ENCODE results near the gene DSTN. TPM values are rescaled to one million over a fixed set of nuclear protein-coding genes. Genes with fewer than 3 reads are reported as not detected.

DSTN gene
- polyA plus RNA-seq, 1 donor, result 352 TPM

DNA sequence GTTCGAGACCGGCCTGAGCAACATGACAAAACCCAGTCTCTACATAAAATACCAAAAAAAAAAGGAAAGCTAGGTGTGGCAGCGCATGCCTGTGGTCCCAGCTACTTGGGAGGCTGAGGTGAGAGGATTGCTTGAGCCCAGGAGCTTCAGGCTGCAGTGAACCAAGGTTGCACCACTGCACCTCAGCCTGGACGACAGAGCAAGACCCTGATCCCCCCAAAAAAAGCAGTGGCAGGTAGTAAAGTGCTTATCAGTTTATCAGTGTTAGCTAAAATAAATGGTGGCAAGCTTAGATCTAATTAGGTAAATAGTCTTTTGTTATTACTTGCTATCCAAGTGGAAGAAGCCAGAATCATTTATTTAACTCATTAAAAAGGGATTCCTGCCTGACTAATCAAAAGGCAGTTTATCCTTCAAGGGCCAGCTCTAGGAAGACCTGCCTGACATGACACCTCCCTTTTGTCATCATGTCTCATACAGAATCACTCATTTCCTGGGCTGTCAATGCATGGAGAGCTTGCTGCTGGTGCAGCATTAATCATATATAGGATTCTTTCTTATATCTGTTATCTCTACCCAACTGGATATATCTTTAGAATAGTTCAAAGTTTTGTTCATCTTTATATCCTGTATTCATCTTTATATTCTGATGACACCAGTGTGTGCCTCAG lies 9.6 kb downstream of the DSTN start:
- DNase-seq, result no peak

- no peak for DNase-seq
Observed at GRCh38 chr20:17580895-17581294, 11.0 kb downstream of the DSTN start.

DNA sequence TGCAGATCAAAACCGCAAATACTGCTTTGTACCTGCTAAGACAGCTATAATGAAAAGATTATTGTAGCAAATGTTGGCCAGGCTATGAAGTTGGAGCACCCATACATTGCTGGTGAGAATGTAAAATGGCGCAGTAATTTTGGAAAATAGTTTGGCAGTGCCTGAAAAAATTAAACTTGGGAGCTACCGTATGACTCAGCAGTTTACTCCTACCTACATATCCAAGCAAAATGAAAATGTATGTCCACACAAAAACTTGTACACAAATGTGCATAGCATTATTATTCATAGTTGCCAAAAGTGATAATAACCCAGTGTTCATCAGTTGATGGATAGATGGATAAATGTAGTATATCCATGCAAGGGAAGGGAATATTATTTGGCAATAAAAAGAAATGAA lies 13.3 kb downstream of the DSTN start:
- DNase-seq, result no peak

- no peak for DNase-seq
Observed at GRCh38 chr20:17584689-17585088, 14.8 kb downstream of the DSTN start.

- no peak for DNase-seq
Observed at GRCh38 chr20:17586250-17586649, 16.4 kb downstream of the DSTN start.

DNA sequence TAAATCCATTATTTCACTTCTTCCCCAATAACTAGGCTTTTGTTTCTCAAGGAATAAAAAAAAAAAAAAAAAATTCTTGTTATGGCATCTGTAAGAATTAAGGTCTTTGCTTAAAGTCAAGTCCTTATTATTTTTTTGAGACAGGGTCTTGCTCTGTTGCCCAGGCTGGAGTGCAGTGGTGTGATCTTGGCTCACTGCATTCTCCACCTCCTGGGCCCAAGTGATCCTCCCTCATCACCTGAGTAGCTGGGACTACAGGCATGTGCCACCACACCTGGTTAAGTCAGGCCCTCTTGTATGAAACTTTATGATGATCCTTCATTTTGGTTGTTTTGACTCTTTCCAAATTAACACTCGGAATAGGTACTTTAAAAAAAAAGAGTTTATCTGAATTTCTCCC lies 17.3 kb downstream of the DSTN start:
- DNase-seq, result no peak

GRCh38 chr20:17587824-17588223 lies 17.9 kb downstream of the DSTN start:
- no peak for DNase-seq

GRCh38 chr20:17589161-17589834 lies 19.4 kb downstream of the DSTN start:
- no peak for DNase-seq

GRCh38 chr20:17590245-17590644 lies 20.4 kb downstream of the DSTN start:
- no peak for DNase-seq

DNA sequence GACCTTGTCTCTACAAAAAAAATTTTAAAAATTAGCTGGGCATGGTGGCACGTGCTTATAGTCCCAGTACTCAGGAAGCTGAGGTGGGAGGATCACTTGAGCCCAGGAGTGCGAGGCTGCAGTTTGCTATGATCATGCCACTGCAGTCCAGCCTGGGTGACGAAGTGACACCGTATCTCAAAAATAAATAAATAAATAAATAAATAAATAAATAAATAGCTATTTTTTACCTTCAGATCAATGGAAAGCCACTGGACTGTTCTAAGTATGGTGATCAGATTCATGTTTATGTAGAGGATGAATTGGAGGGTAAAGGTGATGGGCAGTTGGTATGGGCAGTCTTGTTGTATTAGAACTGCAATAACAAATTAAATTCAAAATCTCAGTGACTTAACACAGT lies 24.0 kb downstream of the DSTN start:
- no peak for DNase-seq

DNA sequence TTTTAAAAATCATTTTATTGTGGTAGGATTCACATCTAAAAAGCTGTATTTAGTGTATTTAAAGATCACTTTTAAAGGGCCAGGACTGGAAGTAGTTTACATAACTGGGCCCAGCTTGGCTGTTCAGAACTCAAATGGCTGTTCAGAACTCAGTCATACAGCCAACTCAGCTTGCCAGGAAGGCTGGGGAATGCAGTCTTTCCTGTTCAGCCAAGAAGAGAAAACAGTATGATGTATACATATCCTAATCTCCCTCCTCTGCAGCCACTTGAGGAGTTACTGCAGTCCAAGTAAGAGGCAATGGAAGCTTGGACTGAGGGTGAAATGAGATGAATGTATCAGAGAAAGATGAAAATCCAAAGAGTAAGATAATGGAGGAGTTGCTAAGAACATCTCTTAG lies 24.6 kb downstream of the DSTN start:
- DNase-seq, result no peak

GRCh38 chr20:17595856-17596255 lies 26.0 kb downstream of the DSTN start:
- DNase-seq, result no peak

DNA sequence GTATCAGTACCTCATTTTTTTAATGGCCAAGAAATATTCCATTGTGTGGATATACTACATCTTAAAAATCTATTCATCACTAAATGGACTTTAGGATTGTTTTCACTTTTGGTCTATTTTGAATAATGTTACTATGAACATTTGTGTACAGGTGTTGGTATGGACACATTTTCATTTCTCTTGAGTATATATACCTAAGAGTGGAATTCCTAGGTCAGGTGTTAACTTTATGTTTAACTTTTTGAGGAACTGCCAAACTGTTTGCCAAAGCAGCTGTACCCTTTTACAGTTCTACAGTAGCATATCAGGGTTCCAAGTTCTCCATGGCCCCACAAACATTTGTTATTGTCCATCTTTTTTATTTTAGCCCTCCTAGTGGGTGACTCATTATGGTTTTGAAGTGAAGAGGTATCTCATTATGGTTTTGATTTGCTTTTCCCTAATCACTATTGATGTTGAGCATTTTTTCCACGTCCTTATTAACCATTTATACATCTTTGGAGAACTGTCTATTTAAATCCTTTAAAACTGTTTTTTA lies 28.2 kb downstream of the DSTN start:
- no peak for DNase-seq

DNA sequence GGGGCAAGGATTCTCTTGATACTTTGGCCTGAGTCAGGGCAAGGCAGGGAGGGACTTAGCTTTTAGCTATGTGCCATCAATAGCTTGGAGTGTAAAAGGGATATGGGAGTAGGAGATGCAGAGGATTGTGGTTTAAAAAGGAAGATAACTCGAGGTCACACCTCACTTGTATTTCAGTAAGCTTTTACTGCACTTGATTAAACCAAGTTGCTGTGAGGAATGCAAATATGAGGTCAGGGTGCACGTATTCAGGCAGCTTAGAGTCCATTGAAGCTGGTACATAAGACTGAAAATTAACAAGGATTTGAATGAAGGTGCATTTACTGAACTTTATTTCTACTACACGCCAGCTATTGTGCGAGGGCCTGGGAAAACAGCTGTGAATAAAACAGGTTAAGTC lies 32.1 kb downstream of the DSTN start:
- DNase-seq, result no peak

DNA sequence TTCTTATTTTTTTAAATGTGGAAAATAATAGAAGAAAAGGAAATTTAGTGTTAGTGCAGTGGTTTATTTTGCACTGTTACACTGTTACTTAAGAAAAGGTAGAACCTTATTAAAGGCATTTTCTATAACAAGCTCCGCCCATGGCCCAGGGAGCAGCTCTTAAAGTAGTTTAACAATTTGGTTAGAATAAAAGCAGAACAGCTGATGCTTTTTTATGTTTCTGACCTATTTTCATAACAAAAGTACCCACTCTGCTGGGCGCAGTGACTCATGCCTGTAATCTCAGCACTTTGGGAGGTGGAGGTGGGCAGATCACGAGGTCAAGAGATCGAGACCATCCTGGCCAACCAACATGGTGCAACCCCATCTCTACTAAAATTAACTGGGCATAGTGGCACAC lies 32.6 kb downstream of the DSTN start:
- DNase-seq, result no peak

DNA sequence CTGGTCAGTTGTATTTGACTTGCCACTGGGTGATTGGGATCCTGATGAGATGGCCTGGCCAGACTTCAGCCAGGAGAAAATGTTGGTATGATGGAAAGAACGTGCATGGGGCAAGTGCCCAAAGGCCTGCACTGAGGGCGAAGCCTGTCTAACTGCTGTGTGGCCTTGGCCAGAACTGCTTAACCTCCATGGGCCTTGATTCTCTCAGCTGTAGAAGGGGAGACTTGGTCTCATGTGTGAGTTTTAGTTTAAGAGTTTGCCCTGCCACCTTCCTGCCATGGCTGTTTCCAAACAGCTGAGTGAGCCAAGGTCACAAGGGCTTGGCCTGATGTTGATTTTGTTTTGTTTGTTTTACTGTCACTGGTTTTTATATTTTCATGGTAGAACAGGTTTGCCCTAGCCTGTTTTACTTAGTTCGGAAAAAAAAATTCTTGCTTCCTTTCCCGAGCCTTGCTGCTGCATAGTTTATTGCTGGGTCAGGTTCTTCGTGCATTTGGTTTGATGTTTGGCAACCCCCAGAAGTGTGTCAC lies 35.3 kb downstream of the DSTN start:
- DNase-seq, result no peak

DNA sequence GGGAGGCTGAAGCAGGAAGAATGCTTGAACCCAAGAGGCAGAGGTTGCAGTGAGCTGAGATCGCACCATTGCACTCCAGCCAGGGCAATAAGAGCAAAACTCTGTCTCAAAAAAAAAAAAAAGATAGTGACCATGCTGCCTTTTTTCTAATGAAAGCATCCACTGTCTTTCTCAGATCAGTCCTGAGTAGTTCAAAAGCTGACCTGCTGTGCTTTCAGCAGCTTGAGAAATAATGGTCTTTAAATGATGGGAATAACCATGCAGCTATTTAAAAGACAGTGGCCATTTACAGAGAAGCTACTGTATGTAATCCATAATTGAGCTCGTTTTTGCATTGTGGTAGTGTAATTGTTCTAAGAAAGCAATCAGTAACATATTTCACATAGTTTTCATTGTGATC lies 36.1 kb downstream of the DSTN start:
- DNase-seq, result no peak

DNA sequence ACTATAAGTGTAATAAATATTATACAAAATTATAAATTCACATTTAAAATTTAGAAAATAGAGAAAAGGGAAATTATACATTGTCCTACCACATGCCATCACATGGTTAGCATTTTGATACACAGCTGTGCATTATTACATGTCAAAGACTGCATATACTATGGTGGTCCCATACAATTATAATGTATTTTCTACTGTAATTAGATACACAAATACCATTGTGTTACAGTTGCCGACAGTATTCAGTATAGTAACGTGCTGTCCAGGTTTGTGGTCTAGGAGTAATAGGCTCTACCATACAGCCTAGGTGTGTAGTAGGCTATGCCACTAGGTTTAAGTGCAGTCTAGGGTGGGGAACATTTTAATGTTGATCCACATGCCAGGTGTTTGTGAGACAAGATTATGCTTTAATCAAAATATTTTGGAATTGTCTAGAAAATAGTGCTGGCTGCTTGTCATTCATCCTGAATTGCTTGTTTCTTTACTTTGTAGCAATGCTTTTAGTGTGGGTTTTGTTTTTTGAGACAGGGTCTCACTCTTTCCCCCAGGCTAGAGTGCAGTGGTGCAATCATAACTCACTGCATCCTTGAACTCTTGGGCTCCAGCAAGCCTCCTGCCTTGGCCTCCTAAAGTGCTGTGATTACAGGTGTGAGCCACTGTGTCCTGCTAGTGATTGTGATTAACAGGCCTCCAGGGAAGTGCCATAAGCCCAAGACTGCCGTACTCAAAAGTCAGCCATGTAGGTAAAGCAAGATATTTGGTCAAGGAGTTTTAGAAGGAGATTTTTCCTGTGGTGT lies 39.0 kb downstream of the DSTN start:
- no peak for DNase-seq

DNA sequence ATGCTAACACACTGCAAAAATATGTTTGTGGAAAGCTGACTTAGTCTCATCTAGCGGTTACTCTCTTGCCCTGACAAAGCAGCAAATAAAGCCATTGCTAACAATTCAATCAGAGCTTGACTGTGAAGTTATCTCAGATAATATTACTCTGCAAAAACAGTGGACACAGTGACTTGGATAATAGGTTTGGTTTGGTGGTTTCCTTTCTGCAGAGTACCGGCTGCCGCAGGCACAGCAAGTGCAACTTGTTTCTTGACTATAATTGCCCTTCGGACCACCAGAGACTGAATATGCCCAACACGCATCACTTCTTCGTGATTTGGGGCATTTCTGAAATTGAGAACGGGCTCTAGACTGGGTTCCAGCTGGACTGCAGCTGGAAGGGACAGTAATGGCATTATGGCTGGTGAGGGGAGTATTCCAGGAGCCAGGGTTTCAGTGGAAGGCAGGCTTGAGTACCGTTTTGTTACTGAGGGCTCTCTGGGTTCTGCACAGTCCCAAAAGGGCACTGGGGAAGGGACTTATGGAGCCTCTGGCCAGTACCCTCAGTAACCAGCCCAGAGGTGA lies 40.0 kb downstream of the DSTN start:
- no peak for DNase-seq

DNA sequence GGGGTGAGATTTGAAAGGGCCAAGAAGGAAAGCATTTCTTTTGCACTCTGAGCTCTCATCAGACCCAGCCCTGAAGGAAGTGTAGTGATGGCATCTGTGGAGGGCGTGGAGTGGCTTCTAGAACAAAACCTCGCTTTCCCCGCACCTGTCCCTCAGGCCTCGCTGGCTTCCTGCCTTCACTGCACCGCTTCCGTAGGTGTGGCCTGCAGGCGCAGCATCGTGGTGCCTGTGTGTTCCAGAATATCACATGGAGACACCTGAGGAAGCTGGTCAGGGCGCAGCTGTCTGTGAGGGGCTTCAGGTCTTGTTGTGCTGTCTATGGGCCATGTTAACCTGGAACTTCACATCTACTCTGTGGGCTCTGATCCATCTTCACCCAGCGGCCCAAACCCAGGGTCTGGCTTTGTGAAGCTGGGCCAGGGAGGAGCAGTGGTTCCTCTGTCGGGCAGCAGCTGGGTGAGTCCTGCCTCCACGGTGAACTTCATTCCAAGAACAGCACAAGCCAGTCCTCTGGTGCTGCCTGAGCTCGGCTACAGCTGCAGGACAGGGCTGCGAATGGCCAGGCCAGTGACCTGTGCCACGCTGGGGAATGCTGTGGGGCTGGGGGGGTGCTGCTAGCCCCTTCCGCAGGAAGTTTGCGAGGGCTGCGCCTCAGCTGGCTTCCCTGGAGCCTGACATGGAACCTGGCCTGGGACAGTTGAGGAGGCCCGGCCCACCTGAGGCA lies 40.9 kb downstream of the DSTN start:
- no peak for DNase-seq

DNA sequence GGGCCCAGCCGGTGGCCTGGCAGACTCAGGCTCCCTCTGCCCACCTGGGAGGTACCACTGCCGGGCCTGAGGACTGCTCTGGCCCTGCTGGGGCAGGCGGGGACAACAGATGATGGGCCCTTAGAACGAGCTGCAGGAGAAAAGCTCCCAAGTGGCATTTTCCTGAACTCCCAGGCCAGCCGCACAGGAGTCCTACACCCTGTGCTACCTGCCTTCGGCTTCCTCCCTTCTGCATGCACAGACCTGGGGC lies 41.3 kb downstream of the DSTN start:
- DNase-seq, result no peak
